Upper lobe of left lung (tissue), 6 donors: Measurements from ENCODE around the gene SIM1. TPM values are rescaled to one million over a fixed set of nuclear protein-coding genes. Genes with fewer than 3 reads are reported as not detected.

Experiments used
- ATAC-seq, 2 donors: fragments of 200-7000 bp; cut with Tn5 transposase; one replicate each; pipeline ENCODE4 v1.9.1; 2022; ENCODE audit warnings: mild to moderate bottlenecking in 2 of 2, moderate library complexity in 2 of 2; ENCODE audit not compliant: low FRiP score in 2 of 2
- DNase-seq, 2 donors: peaks; one replicate each; pipeline ENCODE4 v3.0.0-alpha.2; 2019 to 2020
- H3K27ac ChIP-seq, 4 donors: fragments of 200-600 bp; sonication (generic); one replicate each; pipeline ENCODE4 v1.5.1; 2016 to 2019
- H3K27me3 ChIP-seq, 4 donors: fragments of 200-600 bp; sonication (generic); one replicate each; pipeline ENCODE4 v1.5.1; 2017 to 2019
- H3K36me3 ChIP-seq, 4 donors: fragments of 200-600 bp; sonication (generic); one replicate each; pipeline ENCODE4 v1.5.1; 2016 to 2019
- H3K4me1 ChIP-seq, 4 donors: fragments of 200-600 bp; sonication (generic); one replicate each; pipeline ENCODE4 v1.5.1; 2018 to 2019
- H3K4me3 ChIP-seq, 4 donors: fragments of 200-600 bp; sonication (generic); one replicate each; pipeline ENCODE4 v1.5.1; 2017 to 2019; ENCODE audit warnings: mild to moderate bottlenecking in 2 of 4, moderate library complexity in 1 of 4
- H3K9me3 ChIP-seq, 4 donors: fragments of 200-600 bp; sonication (generic); one replicate each; pipeline ENCODE4 v1.5.1; 2018 to 2019
- CTCF ChIP-seq, 6 experiments: fragments of 450-650 bp in 4 of 6; fragments of 200-600 bp in 2 of 6; sonication (generic) in 2 of 6; IDR thresholded peaks; one replicate each; pipeline ENCODE4 v1.5.1; 2016 to 2019; ENCODE audit warnings: antibody characterized with exemption in 6 of 6
- EP300 ChIP-seq, 4 donors: sonication (generic); formaldehyde crosslinking; IDR thresholded peaks; one replicate each; pipeline ENCODE4 v1.5.1; 2017; ENCODE audit warnings: antibody characterized with exemption in 4 of 4, control low read depth in 2 of 4
- POLR2A ChIP-seq, 4 donors: fragments of 450-650 bp; IDR thresholded peaks; one replicate each; pipeline ENCODE4 v1.5.1; 2016 to 2017; ENCODE audit warnings: antibody characterized with exemption in 4 of 4, mild to moderate bottlenecking in 2 of 4
- POLR2AphosphoS5 ChIP-seq, 2 donors: sonication (generic); formaldehyde crosslinking; IDR thresholded peaks; one replicate each; pipeline ENCODE4 v1.5.1; 2017; ENCODE audit warnings: antibody characterized with exemption in 2 of 2
- WGBS, 2 donors: methylation state at CpG; one replicate each; pipeline ENCODE4 v1.1.5; 2017 to 2018; 5-methylcytosine and 5-hydroxymethylcytosine counted together
- total RNA-seq, 6 donors: library from RNA; depleted of rRNA in 4 of 6; stranded (reverse); fragments of >200 nt in 4 of 6; gene quantifications; one replicate each; pipeline versions ENCODE4 v1.1.0 to v1.2.1, GENCODE V29; 2016 to 2021
- donor health status: DM: no; HTN: no; CAD: no; lungs with moderate emphysema.
- donor health status: DM: no; HTN: yes; CAD: no; lungs with severe emphysema.

SIM1 gene
- total RNA-seq, 6 donors from 2014 or later, result not detected

DNA sequence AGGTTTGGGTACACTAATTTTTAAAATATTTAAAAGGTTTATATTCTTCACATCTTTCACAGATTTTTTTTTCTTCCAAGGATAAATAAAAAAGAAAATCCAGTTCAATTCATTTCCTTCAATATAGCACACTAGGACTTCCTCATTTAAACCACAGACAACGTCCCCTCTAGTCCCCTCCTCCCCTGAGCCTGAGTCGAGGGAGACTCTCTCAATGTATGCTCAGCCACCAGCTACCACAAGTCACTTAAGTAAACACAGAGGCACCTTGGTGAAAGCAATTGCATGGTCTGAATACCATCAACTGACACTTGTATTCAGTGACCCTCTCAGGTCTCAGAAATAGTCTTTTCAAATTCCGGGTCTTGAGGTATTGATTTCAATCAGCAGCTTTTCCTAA is 88.6 kb downstream of the SIM1 start:
- H3K4me3 ChIP-seq, result no peak overlapping the region
- H3K4me1 ChIP-seq, result no peaks in the 10 kb centered on the region
- H3K9me3 ChIP-seq, result no peaks in the 10 kb centered on the region
- DNase-seq (no peak), ATAC-seq (no peak)
- no peak for TF ChIP-seq EP300 (IDR thresholded peaks at IDR 0.05)
- no peak for TF ChIP-seq POLR2AphosphoS5 (IDR thresholded peaks at IDR 0.05)
- TF ChIP-seq CTCF (IDR thresholded peaks at IDR 0.05), result no peak
- no peak for TF ChIP-seq POLR2A (IDR thresholded peaks at IDR 0.05)
- H3K27ac ChIP-seq, result no peak overlapping the region
- H3K36me3 ChIP-seq, result no peaks in the 10 kb centered on the region
- no peaks in the 10 kb centered on the region for H3K27me3 ChIP-seq
- 19 to 22% methylated on average over 3 of the region's 3 CpGs for WGBS, 2 donors

DNA sequence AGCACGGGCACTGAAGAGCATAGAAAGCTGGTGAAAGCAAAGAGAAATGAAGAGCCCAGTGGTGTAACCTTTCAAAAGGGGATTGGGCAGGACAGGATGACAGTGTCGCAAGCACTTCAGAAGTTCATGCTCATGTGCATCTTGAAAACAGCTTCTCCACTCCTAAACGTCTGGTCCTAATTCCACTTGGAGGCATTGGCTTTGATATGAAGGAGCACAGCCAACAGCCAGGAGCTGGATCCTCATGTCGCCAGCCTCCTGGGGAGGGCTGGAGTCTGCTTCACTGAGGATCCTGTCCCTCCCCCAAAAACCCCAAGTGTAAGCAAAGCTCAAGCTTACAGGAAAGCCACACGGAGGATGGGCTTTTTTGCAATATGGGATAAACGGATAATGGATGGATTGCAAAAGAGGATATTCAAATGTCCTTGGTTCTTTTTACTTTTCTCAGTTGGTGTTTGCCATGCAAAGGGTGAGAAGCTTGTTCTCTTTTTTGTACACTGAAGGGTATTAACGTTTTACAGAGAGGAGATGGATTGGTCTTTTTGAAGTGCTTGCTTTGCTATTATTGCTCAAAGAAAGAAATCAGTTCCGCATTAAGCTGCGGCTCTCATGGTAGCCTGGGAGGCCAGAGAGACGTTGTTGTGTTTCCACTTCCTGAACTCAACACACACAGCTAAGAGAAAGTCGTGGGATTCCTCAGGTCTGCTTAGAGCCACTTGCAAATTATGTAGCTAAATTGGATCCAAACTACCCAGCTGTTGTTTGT is 92.2 kb downstream of the SIM1 start:
- WGBS, 2 donors, result 33 to 47% methylated on average over 11 of the region's 11 CpGs
- Histone ChIP-seq H3K4me1 (no peaks in the 10 kb centered on the region), H3K27ac (no peak overlapping the region), H3K4me3 (no peak overlapping the region), H3K27me3 (no peaks in the 10 kb centered on the region), H3K36me3 (no peaks in the 10 kb centered on the region), H3K9me3 (no peaks in the 10 kb centered on the region)
- ATAC-seq (no peak), DNase-seq (no peak)
- TF ChIP-seq CTCF (IDR thresholded peaks at IDR 0.05), result no peak
- no peak for TF ChIP-seq POLR2AphosphoS5 (IDR thresholded peaks at IDR 0.05)
- TF ChIP-seq EP300 (IDR thresholded peaks at IDR 0.05), result no peak
- TF ChIP-seq POLR2A (IDR thresholded peaks at IDR 0.05), result no peak

DNA sequence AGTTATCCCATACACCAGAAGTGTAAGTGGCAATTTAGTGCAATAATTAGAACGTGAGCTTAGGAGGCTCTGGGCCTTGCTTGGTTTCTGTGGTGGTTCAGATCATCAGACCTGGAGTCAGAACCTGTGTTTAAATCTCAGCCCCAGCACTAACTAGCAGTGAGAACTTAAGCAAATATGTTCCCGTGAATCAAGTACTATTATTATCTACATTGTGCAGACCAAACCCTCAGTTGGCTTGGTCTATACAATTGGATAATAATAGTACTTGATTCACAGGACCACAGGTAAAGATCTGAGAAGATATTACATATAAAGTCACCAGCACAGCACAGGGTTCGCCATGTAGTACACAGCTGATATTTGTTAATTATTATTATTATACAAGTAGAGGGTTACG is 93.1 kb downstream of the SIM1 start:
- Histone ChIP-seq H3K9me3 (no peaks in the 10 kb centered on the region), H3K4me3 (no peak overlapping the region), H3K27me3 (no peaks in the 10 kb centered on the region), H3K4me1 (no peaks in the 10 kb centered on the region), H3K27ac (no peak overlapping the region), H3K36me3 (no peaks in the 10 kb centered on the region)
- TF ChIP-seq CTCF (IDR thresholded peaks at IDR 0.05) (no peak), POLR2A (IDR thresholded peaks at IDR 0.05) (no peak), POLR2AphosphoS5 (IDR thresholded peaks at IDR 0.05) (no peak), EP300 (IDR thresholded peaks at IDR 0.05) (no peak)
- ATAC-seq (no peak), DNase-seq (no peak)
- WGBS, 2 donors, result 86 to 91% methylated on average over 4 of the region's 4 CpGs

GRCh38 chr6:100370265-100370664 is 94.5 kb downstream of the SIM1 start:
- no peaks in the 10 kb centered on the region for H3K27me3 ChIP-seq
- no peaks in the 10 kb centered on the region for H3K36me3 ChIP-seq
- no peak overlapping the region for H3K4me3 ChIP-seq
- H3K9me3 ChIP-seq, result no peaks in the 10 kb centered on the region
- no peak overlapping the region for H3K27ac ChIP-seq
- WGBS, 2 donors, result 73 to 80% methylated on average over 1 of the region's 1 CpG
- no peaks in the 10 kb centered on the region for H3K4me1 ChIP-seq
- DNase-seq, result no peak
- no peak for ATAC-seq
- TF ChIP-seq CTCF (IDR thresholded peaks at IDR 0.05), result no peak
- no peak for TF ChIP-seq EP300 (IDR thresholded peaks at IDR 0.05)
- no peak for TF ChIP-seq POLR2AphosphoS5 (IDR thresholded peaks at IDR 0.05)
- no peak for TF ChIP-seq POLR2A (IDR thresholded peaks at IDR 0.05)

- H3K9me3 ChIP-seq, result no peaks in the 10 kb centered on the region
- H3K36me3 ChIP-seq, result no peaks in the 10 kb centered on the region
- H3K4me3 ChIP-seq, result no peak overlapping the region
- H3K4me1 ChIP-seq, result no peaks in the 10 kb centered on the region
- no peaks in the 10 kb centered on the region for H3K27me3 ChIP-seq
- no peak overlapping the region for H3K27ac ChIP-seq
- WGBS, 2 donors, result 83% methylated on average over 5 of the region's 5 CpGs
- TF ChIP-seq CTCF (IDR thresholded peaks at IDR 0.05) (no peak), POLR2AphosphoS5 (IDR thresholded peaks at IDR 0.05) (no peak), EP300 (IDR thresholded peaks at IDR 0.05) (no peak), POLR2A (IDR thresholded peaks at IDR 0.05) (no peak)
- DNase-seq (no peak), ATAC-seq (no peak)
Observed at GRCh38 chr6:100366419-100366818, 98.3 kb downstream of the SIM1 start.
